OCI-LY1 (cell line): ENCODE data around the gene PPP2R3B.

ENCODE experiments used
- H2AFZ ChIP-seq: fragments of 200-600 bp; sonication (generic), shearing (Covaris generic); 2 replicates; pipeline ENCODE4 v1.6.0; 2014; ENCODE audit warnings: antibody characterized with exemption, mild to moderate bottlenecking, low read length
- H3F3A ChIP-seq: fragments of 200-600 bp; sonication (generic), shearing (Covaris generic); 2 replicates; pipeline ENCODE4 v1.6.0; 2014; ENCODE audit warnings: mild to moderate bottlenecking, antibody characterized with exemption, low read length, moderate library complexity; ENCODE audit not compliant: insufficient read depth
- H3K27ac ChIP-seq: fragments of 200-600 bp; sonication (generic); 2 replicates; pipeline ENCODE4 v1.5.1; 2014; ENCODE audit warnings: low read length, mixed run types, mild to moderate bottlenecking, low read depth; ENCODE audit not compliant: poor library complexity, severe bottlenecking
- H3K27me3 ChIP-seq: fragments of 200-600 bp; sonication (generic); 2 replicates; pipeline ENCODE4 v1.6.0; 2014; ENCODE audit warnings: antibody characterized with exemption, mild to moderate bottlenecking, low read length, moderate library complexity; ENCODE audit not compliant: insufficient read depth
- H3K36me3 ChIP-seq: fragments of 200-600 bp; sonication (generic); 2 replicates; pipeline ENCODE4 v1.6.1; 2014; ENCODE audit warnings: mild to moderate bottlenecking, antibody characterized with exemption, low read length, moderate library complexity, mixed read lengths; ENCODE audit not compliant: insufficient read depth
- H3K4me1 ChIP-seq: fragments of 200-600 bp; sonication (generic); 2 replicates; pipeline ENCODE4 v1.5.1; 2014; ENCODE audit warnings: mild to moderate bottlenecking, low read length, moderate library complexity; ENCODE audit not compliant: insufficient read depth, severe bottlenecking
- H3K4me2 ChIP-seq: fragments of 200-600 bp; sonication (generic), shearing (Covaris generic); 2 replicates; pipeline ENCODE4 v1.6.1; 2014; ENCODE audit warnings: low read length
- H3K4me3 ChIP-seq: fragments of 200-600 bp; sonication (generic); 2 replicates; pipeline ENCODE4 v1.5.1; 2014; ENCODE audit warnings: low read length, low read depth, mild to moderate bottlenecking, mixed read lengths; ENCODE audit not compliant: poor library complexity, severe bottlenecking
- H3K79me2 ChIP-seq: fragments of 200-600 bp; shearing (Covaris generic); 2 replicates; pipeline ENCODE4 v1.6.1; 2016; ENCODE audit warnings: mixed run types, low read length, mixed read lengths; ENCODE audit not compliant: insufficient read depth
- H3K9ac ChIP-seq: fragments of 200-600 bp; sonication (generic), shearing (Covaris generic); 2 replicates; pipeline ENCODE4 v1.6.1; 2014; ENCODE audit warnings: mild to moderate bottlenecking, low read length, mixed read lengths
- H3K9me2 ChIP-seq: fragments of 200-600 bp; sonication (generic), shearing (Covaris generic); 2 replicates; pipeline ENCODE4 v1.6.1; 2014; ENCODE audit warnings: low read depth, mild to moderate bottlenecking, low read length, mixed read lengths
- H3K9me3 ChIP-seq: fragments of 200-600 bp; shearing (Covaris generic); 2 replicates; pipeline ENCODE4 v1.6.1; 2014; ENCODE audit warnings: low read length, mixed read lengths
- H4K20me1 ChIP-seq: fragments of 200-600 bp; sonication (generic), shearing (Covaris generic); 2 replicates; pipeline ENCODE4 v1.6.0; 2016; ENCODE audit warnings: mild to moderate bottlenecking, low read length; ENCODE audit not compliant: insufficient read depth
- EZH2 ChIP-seq: fragments of 200-600 bp; sonication (generic), shearing (Covaris generic); IDR thresholded peaks from 2 replicates; pipeline ENCODE4 v1.8.0; 2017; ENCODE audit warnings: borderline replicate concordance, mixed run types, mild to moderate bottlenecking, antibody characterized with exemption, low read length, moderate library complexity, mixed read lengths
- TF ChIP-seq, protein P1 (sequence below): fragments of 200-600 bp; sonication (generic), shearing (Covaris generic); IDR thresholded peaks from 2 replicates; pipeline ENCODE4 v1.5.1; 2017; ENCODE audit warnings: mild to moderate bottlenecking, antibody characterized with exemption, low read length, moderate library complexity, mixed read lengths

The PPP2R3B gene

GRCh38 chrX:340121-340520 lies 46.6 kb downstream of the PPP2R3B start:
- H4K20me1 ChIP-seq, result no peaks in the 10 kb centered on the region
- H3K4me1 ChIP-seq, result no peaks in the 10 kb centered on the region
- H3K4me3 ChIP-seq, result no peak overlapping the region
- H3K9me3 ChIP-seq, result no peaks in the 10 kb centered on the region
- TF ChIP-seq, protein P1, sequence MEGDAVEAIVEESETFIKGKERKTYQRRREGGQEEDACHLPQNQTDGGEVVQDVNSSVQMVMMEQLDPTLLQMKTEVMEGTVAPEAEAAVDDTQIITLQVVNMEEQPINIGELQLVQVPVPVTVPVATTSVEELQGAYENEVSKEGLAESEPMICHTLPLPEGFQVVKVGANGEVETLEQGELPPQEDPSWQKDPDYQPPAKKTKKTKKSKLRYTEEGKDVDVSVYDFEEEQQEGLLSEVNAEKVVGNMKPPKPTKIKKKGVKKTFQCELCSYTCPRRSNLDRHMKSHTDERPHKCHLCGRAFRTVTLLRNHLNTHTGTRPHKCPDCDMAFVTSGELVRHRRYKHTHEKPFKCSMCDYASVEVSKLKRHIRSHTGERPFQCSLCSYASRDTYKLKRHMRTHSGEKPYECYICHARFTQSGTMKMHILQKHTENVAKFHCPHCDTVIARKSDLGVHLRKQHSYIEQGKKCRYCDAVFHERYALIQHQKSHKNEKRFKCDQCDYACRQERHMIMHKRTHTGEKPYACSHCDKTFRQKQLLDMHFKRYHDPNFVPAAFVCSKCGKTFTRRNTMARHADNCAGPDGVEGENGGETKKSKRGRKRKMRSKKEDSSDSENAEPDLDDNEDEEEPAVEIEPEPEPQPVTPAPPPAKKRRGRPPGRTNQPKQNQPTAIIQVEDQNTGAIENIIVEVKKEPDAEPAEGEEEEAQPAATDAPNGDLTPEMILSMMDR, result no peak
- no peak for TF ChIP-seq EZH2
- H3K27ac ChIP-seq, result no peak overlapping the region
- H3K79me2 ChIP-seq, result no peaks in the 10 kb centered on the region
- H3K27me3 ChIP-seq, result no peaks in the 10 kb centered on the region
- no peak overlapping the region for H2AFZ ChIP-seq
- H3K4me2 ChIP-seq, result no peak overlapping the region
- no peaks in the 10 kb centered on the region for H3K9me2 ChIP-seq
- H3K36me3 ChIP-seq, result peaks cover 71% of the 10 kb centered on the region
- H3K9ac ChIP-seq, result no peak overlapping the region
- H3F3A ChIP-seq, result no peaks in the 10 kb centered on the region

DNA sequence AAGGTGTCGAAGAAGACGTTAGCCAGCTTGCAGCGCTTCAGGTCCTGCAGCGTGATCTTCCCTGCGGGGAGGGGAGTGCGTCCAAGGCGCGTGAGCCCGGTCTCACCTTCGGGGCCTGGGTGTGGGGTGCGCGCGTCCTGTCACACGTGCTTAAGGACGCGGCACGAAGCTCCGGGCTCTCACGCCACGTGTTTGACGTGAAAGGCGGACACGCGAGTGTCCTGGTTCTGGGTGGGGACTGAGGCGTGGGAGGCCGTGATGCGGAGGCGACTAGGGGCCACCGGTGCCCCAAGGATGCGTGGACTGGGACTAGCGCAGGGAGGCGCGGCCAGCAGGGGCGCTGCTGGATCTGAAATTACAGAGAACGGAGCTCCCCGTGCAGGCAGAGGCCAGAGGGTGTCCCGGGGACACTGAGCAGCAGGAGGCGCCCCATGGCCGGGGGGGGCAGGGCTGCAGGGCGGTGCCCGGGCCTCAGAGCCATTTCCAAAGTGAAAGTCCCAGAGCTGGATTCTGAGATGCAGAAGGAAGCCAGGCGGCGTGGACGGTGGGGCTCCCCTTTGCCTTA lies 47.8 kb downstream of the PPP2R3B start:
- H3K36me3 ChIP-seq, result peaks cover 71% of the 10 kb centered on the region
- no peaks in the 10 kb centered on the region for H4K20me1 ChIP-seq
- no peak overlapping the region for H3K4me2 ChIP-seq
- no peaks in the 10 kb centered on the region for H3K27me3 ChIP-seq
- H3K9me2 ChIP-seq, result no peaks in the 10 kb centered on the region
- H3K79me2 ChIP-seq, result no peaks in the 10 kb centered on the region
- TF ChIP-seq, protein P1, result no peak
- no peak for TF ChIP-seq EZH2
- H3K9ac ChIP-seq, result no peak overlapping the region
- H3F3A ChIP-seq, result no peaks in the 10 kb centered on the region
- H2AFZ ChIP-seq, result no peak overlapping the region
- H3K4me3 ChIP-seq, result no peak overlapping the region
- H3K4me1 ChIP-seq, result no peaks in the 10 kb centered on the region
- H3K9me3 ChIP-seq, result no peaks in the 10 kb centered on the region
- no peak overlapping the region for H3K27ac ChIP-seq

- Histone ChIP-seq H3K9me3 (no peaks in the 10 kb centered on the region), H3K4me3 (no peak overlapping the region), H3K4me1 (no peaks in the 10 kb centered on the region), H3K36me3 (peaks cover 74% of the 10 kb centered on the region), H3K9ac (no peak overlapping the region), H3K79me2 (no peaks in the 10 kb centered on the region), H2AFZ (no peak overlapping the region), H3F3A (no peaks in the 10 kb centered on the region), H3K4me2 (no peak overlapping the region), H4K20me1 (no peaks in the 10 kb centered on the region), H3K27ac (no peak overlapping the region), H3K9me2 (no peaks in the 10 kb centered on the region), H3K27me3 (no peaks in the 10 kb centered on the region)
- no peak for TF ChIP-seq EZH2
- TF ChIP-seq, protein P1, result no peak
Measured at GRCh38 chrX:338281-338835, 48.3 kb downstream of the PPP2R3B start.
